GM18873 (cell line): Measurements from ENCODE around the gene DSC2.

ENCODE experiments used
- ATAC-seq: cut with Tn5 transposase; IDR thresholded peaks from one replicate; pipeline ENCODE4 v1.9.1; 2021; ENCODE audit warnings: mild to moderate bottlenecking, moderate library complexity, moderate number of reproducible peaks; ENCODE audit not compliant: unreplicated experiment, low FRiP score

Gene DSC2

DNA sequence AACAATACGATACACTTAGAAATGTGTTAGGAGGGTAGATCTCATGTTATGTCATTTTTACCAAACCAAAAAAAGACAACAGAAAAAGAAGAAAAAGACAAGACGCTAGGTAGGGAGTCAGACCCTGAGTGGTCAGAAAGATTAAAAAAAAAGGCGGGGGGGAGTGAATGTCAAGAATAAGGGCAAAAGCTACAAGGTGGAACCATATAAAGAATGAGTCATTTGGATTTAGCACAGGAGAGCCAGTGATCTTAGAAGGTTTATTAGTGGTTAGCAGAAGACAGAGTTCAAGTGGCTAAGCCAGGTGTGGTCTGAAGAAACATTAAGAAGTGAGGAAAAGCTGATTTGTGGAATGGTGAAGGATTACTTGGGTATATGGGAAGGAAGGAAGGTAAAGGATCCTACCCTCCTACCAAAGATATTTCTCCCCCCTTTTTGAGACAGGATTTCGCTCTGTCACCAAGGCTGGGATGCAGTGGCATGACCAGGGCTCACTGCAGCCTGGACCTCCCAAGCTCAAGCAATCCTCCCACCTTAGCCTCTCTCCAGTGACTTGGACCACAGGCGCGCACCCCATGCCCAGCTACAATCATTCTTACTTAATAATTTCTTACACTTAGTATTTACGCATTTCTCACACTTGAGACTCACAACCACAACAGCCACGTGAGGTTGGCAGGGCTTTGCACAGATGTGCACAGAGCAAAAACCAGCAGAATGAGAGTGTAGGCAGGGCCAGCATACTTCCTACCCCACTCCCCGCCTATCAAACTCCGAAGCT, 2.6 kb downstream of the DSC2 start:
- ATAC-seq = no peak

DNA sequence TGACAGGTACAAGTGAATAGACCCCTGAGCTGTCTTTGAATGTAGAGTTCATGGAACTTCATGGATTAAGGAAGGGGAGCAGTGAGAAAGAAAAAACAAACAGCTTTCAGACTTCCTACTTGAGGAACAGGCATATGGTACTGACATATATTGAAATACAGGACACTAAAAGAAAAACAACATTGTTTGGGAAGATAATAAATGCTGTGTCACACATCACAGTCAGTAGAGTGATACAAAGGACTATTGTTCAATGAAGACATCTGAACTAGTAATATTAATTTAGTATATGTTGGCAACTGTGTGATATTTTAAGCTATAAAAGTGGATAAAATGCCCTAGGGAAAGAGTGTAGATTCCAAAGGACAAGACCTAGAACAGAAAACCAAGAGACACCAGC, 3.3 kb downstream of the DSC2 start:
- no peak for ATAC-seq

DNA sequence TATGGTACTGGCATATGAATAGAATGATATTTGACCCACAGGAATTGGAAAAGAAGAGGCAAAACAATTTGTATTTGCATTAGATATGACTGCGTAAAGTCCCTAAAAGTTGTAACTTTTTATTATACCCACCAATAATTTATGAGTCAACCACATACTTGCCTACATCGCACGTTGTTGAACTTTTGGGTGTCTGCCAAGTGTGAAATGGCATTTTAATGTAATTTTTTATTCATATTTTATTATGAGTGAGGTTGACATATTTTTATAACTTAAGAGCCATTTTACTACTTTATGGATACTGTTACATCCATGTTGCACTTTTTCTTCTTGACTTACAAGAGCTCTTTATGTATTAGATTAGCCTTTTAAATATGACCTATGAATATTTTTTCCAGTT, 4.6 kb downstream of the DSC2 start:
- no peak for ATAC-seq

- no peak for ATAC-seq
These were observed 8.3 kb downstream of the DSC2 start for GRCh38 chr18:31093880-31094279.

DNA sequence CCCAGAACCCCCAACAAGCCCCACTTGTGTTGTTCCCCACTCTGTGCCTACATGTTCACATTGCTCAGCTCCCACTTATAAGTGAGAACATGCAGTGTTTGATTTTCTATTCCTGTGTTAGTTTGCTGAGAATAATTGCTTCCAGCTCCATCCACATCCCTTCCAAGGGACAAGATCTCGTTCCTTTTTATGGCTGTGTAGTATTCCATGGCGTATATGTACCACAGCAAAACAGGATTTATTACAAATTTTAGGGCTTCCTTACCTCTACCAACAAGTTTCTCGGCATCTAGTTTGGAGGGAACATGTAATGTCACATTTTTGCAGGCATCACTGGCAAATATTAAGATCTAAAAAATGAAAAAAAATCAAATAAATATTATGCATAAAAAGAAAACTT, 8.9 kb downstream of the DSC2 start:
- ATAC-seq = no peak

GRCh38 chr18:31091350-31091749, 10.9 kb downstream of the DSC2 start:
- no peak for ATAC-seq

DNA sequence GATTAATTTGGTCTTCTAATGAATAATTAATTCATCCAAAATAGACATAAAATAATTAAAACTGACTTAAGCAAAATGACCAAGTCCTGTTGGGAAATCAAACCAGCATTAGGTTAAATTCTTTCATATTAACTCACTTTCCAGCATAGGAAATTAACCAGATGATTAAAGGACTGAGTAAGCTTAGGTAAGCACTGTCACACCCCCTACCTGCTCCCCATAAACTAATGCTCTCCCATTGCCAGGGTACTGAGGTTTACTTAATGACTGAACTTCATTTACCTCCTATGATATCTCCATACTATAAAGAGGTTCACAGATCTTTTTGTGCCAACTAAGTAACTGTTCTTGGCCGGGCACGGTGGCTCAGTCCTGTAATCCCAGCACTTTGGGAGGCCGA, 13.7 kb downstream of the DSC2 start:
- no peak for ATAC-seq

- no peak for ATAC-seq
These were observed 22.2 kb downstream of the DSC2 start for GRCh38 chr18:31079973-31080372.

GRCh38 chr18:31077878-31078277, 24.3 kb downstream of the DSC2 start:
- ATAC-seq = no peak

- ATAC-seq = no peak
These were observed 30.0 kb downstream of the DSC2 start for GRCh38 chr18:31072175-31072574.

GRCh38 chr18:31070206-31070605, 32.0 kb downstream of the DSC2 start:
- no peak for ATAC-seq

GRCh38 chr18:31066266-31066665, 36.0 kb downstream of the DSC2 start:
- ATAC-seq = no peak

DNA sequence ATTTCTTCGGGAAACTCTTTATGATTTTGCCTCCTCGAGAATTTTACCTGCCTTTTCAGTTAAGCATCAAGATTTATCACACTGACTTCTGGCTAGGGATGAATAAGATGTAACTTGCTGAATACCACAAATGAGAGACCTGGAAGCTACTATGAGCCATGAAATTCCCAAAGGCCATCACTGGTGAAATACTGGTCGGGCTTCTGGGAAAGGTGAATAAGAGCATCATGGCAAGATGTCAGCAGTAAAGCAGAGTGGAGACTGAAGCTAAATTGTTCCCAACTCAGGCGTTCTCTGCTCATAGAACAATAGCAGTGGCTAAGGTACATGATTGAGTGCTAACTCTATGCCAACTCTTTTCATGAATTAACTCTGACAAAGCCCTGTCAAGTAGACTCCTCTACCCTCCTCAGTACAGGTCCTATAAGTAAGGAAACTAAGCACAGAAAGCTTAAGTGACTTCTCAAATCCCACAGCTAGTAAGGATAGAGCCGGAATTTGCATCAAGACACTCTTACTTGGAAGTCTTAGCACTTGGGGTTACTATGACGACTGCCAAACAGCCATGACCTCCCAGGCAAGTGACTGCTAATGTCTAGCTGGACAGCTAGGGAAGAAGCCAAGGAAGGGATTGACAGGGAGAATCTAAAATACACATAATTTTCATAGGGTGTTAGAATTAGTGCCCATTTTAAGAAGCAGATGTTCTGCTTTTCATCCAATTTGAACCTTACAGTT, 37.0 kb downstream of the DSC2 start:
- no peak for ATAC-seq

GRCh38 chr18:31064130-31064529, 38.1 kb downstream of the DSC2 start:
- no peak for ATAC-seq

GRCh38 chr18:31061945-31062344, 40.3 kb downstream of the DSC2 start:
- no peak for ATAC-seq

DNA sequence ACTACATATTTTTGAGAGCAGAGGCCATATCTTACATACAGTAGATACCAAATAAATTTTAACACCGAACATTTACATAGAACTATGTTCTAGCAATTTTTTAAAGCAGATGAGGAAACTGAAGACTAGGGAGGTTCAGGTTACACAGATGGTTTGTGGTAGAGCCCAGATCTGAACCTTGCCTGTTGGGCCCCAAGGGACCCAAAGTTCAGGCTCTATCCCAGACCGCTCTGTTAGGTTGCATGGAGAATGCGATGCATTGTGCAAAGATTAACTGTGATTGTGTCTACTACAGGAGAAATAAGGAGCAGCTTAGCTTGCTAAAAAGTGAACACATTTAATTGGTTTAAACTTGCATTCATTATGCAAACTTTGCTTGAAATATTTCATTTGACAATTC, 43.3 kb downstream of the DSC2 start:
- no peak for ATAC-seq

DNA sequence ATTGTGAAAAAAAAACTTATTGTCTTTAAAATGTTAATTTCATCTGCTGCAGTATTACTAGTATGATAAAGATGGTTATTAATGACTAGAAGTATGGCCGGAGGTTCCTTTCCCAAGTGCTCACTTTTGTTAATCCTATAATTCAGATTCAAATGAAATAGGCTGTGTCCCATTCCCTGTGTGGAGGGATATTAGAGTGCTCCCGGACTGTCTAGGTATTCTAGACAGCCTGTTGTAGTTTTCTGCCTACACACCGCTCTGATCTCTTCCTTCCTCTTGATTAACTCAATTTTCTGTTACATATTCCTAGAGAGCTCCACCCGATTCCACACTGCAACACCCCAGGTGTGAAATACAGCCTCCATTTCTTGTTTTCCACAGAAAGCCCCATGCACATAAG, 44.3 kb downstream of the DSC2 start:
- no peak for ATAC-seq

DNA sequence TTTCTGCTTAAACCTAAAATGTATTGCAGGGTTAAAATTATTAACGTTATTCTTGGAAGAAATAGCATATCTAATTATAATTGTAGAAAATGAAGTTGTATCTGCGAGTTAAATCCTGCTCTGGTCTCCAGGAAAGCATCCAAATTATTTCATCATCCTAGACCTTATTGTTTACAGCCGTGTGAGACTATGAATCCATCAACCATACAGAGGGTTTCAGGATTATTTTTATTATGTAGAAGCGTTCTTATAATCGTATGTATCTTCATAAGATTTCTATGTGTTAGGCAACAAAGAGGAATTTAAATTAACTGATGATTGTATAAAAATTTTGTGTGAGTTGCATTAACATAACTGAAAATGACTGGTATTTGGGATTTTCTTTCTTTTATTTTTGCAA, 45.2 kb downstream of the DSC2 start:
- ATAC-seq = no peak

DNA sequence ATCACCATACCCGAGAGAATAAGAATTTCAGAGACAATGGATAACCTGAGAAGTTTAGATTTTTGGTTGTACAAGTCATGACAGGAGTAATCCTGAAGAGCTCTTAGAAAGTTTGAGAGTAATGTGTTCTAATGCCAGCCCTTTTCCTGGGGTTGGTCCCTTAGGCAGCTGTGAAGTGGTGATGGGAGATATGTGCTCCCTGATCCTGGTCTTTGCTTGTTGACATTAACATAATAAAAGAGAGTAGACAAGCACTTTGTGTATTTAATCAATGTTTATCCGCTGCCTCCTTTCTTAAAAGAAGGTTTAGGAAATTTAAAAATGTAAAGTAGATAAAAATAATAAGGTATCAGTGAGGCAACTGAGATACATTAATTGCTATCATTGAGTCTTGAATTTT, 45.9 kb downstream of the DSC2 start:
- ATAC-seq = no peak

GRCh38 chr18:31050635-31051034, 51.6 kb downstream of the DSC2 start:
- ATAC-seq = no peak

- no peak for ATAC-seq
These were observed 53.0 kb downstream of the DSC2 start for GRCh38 chr18:31049189-31049588.

GRCh38 chr18:31048216-31048615, 54.0 kb downstream of the DSC2 start:
- ATAC-seq = no peak
